Measurements from ENCODE around the gene MPZL1. TPM values are rescaled to one million over a fixed set of nuclear protein-coding genes. Genes with fewer than 3 reads are reported as not detected.
"Not testable (repeated sequence)": the region's sequence is repeated elsewhere in the genome, so short reads cannot be mapped to it uniquely, and the experiment has no call there.

Gene MPZL1
- total RNA-seq, 1 experiment from 2014 or later: 110 TPM

DNA sequence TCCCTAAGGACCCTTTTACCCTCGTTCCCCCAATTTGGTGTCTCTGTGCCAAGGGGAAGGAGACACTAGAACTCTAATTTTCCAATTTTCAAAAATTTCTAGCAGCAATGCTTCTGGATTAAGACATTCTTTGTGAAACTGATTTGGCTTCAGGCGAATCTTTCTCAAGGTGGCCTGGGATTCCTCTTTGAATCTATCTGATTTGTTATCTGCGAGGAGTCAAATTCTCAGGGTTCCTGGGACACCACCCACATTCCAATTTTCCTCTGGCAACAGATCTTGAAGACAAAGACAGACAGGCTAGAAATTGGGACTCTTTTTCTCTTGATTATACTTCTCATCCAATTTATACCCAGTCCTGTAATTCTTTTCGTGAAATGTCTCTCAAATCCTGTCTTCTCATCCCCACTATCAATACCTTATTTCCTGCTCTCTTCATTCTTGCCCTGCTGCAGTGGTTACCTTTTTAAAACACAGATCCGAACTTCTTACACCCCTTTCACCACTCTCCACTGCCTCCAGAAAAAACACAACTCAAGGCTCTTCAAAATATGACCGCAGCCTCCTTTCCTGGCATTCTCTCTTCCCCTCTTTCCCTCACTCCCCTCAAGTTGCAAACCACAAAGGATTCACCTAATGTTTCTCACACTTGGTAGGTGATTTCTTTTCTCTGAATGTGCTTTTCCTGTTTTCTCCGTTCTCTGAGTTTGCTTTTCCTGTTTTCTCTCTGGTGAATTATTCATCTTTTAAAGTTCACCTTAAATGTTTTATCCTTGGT, 2.7 kb upstream of the MPZL1 start:
- DNase-seq (ENCODE audit: low read depth): no peak

DNA sequence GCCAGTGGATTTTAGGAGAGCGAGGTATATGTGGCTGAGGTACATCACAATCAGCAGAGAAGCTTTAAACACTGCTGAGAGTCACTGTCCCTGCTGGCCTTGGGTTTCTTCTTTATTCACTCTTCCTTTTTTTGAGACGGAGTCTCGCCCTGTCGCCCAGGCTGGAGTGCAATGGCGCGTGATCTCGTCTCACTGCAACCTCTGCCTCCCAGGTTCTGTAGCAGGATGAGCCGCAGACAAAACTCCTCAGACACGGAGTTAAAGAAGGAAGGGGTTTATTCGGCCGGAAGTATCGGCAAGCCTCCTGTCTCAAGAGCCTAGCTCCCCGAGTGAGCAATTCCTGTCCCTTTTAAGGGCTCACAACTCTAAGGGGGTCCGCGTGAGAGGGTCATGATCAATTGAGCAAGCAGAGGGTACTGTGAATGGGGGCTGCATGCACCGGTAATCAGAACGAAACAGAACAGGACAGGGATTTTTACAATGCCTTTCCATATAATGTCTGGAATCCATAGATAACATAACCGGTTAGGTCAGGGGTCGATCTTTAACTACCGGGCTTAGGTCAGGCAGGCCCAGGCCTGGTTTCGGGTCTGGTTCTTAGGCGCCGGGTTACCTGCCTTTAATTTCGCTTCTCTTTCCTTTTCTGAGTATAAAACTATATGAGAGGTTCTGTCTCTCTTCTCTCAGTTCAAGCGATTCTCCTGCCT, 1.9 kb upstream of the MPZL1 start:
- DNase-seq (ENCODE audit: low read depth): not testable (repeated sequence)

DNA sequence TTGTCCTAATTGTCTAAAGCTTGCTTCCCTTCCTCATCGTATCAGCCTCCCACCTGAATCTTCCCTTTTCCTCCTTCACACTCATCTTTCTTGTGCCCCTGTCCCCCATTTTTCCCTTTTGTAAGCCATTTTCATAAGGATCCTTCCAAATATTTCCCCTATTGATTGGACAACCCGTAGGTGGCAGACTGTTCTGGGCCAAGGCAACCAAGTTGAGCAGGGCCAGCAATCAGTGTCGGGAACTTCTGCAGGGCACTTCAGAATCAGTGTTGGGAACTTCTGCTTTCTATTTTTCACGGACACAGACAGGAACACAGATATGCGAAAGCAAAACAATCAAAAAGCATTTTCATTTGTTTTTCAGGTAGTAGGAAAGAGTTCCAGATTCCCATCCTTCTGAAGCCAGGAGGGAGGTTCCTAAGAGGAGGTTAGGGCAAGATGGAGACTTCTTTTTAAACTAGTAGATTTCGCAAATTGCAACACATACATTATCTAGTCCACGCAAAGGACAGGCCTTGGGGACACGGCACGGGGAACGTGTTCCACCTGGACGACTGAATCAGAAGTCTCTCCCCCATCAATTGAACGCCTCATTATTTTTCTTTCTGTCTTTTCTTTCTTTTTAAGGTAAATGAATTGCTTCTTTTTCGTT, 691 bp upstream of the MPZL1 start:
- DNase-seq (ENCODE audit: low read depth): peak; percentile 71

DNA sequence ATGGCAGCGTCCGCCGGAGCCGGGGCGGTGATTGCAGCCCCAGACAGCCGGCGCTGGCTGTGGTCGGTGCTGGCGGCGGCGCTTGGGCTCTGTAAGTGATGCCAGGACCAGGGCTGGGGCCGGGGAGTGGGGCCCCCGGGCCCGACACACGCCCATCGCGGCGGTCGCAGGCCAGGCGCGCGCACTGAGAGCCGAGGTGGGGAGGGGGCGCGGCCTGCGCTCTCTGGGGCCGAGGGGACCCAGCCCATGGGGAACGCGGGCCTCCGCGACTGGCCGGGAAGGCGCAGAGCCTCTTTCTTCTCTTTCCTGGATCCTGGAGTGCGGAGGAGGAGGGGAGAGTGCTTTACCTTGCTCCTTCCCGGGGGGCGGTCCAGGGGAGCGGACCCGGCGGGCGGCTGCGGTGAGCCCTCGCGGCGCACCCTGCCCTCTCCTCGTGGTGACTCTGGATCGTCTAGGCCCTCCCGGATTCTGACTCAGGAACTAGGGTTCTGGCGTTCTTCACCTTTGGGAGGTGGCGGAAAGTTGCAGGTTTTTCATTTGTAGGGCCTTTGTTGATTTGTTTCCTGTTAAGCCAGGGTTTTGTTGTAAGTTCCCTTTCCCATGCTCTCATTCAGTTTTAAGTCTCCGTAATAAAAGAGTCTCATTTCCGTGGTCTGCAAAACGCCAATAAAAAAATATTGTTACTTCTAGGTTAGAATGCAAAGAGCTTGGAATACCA, 529 bp downstream of the MPZL1 start:
- DNase-seq (ENCODE audit: low read depth): peak; percentile 73

DNA sequence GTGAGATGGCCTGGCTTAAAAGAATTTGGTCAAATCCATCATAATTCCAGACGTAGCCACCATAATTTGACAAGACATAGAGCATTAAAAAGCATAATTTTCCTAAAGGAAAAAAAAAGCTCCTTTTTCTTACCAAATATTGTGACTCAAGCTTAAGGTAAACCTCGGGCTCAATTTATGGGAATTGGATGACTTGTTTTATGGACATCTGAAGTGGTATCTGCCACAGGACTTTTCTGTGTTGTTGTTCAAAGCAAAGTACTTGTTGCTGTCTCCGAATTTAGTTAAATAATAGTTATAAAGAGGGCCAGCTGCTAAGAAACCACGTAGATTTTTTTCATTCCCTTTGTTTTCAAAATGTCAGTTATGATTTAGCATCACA, 1.1 kb downstream of the MPZL1 start:
- DNase-seq (ENCODE audit: low read depth): peak; percentile 26

DNA sequence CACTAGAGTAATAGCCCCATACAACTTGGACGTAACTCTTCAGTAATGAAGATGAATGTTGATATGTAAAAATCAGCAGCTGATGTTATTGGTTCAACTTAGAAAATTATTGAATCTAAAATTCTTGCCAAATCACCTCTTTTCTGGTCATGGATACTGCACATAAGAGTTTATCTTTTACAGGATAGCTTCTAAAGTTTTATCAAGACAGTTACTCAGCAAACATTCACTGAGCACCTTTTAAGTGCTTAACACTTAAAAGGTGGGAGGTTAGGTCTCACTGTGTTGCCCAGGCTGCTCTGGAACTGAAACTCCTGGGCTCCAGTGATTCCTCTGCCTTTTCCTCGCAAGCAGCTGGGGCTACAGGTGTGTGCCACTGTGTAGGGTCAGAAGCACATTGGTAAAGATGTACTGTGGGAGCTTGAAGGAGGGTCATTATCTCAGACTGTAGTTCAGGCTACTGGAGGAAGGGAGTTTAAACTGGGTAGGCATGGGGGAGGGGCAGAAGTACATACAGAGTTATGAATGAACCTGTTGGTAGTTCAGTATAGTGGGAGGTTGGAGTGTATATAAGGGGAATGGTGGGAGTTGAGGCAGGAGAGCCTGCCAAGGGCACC, 2.0 kb downstream of the MPZL1 start:
- DNase-seq (ENCODE audit: low read depth): no peak

DNA sequence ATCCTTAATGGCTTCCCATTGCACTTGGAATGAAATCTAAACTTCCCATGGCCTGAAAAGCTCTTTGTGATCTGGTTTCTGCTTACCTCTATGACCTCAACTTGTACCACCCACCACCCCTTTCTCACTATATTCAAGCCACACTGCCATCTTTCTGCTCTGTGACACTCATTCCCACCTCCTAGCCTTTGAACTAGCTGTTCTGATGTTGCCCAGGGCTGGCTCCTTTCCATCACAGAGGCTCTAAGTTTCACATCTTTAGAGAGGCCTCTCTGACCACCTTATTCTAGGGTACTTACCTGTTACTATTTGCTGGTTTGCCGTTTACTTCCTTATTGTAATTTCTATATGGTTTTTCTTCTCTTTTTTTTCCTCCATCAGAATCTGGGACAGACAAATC, 4.2 kb downstream of the MPZL1 start:
- no peak for DNase-seq (ENCODE audit: low read depth)

DNA sequence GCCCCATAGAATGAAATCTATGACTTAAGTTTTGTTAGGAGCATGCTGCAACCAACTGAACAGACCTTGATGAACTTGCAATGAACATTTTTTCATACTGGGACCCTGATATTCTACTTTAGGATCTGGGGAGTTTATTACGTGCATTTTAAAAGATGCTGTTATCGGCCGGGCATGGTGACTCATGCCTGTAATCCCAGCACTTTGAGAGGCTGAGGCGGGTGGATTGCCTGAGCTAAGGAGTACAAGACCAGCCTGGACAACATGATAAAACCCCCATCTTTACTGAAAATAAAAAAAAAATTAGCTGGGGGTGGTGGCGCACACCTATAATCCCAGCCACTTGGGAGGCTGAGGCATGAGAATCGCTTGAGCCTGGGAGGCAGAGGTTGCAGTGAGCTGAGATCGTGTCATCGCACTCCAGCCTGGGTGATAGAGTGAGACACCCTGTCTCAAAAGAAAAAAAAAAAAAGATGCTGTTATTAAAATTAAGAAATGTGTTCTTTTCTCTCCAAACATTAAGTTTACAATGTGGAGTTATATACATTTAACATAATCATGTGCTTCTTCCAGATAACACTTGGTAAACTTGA, 7.1 kb downstream of the MPZL1 start:
- no peak for DNase-seq (ENCODE audit: low read depth)

DNA sequence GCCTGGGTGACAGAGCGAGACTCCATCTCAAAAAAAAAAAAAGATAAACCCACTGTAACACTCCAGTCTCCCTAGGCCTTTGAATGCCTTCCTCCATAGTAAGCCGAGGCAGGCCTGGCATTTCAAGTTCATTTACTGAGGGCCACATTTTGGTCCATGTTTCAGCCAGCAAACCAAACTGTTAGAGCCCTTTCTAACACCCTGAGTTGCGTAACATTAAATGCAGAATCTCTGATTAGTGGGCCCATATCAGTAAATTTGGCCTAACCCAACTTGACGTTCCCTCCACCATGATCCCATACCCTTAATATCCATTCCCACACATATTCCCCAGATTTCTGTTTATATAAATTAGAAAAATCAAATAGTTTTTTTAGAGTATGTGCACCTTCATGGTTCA, 12.4 kb downstream of the MPZL1 start:
- DNase-seq (ENCODE audit: low read depth): no peak

DNA sequence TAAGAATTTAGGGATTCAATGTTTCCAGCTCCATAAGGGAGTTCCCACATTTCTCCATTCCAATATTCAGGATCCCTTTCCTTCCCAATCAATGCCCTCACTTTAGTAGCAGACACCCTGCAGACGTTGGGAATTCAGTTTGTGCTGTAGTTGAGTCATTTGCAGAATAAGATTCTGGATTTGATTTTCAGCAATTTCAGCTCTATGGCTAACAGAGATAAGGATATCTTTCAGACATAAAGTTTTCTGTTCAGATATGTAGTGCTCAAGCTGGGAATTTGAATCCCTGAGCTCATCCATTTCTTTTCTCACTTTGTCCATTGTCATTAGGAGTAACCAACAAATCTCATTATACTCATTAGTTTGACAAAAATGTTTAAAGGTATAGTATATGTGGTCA, 13.1 kb downstream of the MPZL1 start:
- DNase-seq (ENCODE audit: low read depth): no peak

DNA sequence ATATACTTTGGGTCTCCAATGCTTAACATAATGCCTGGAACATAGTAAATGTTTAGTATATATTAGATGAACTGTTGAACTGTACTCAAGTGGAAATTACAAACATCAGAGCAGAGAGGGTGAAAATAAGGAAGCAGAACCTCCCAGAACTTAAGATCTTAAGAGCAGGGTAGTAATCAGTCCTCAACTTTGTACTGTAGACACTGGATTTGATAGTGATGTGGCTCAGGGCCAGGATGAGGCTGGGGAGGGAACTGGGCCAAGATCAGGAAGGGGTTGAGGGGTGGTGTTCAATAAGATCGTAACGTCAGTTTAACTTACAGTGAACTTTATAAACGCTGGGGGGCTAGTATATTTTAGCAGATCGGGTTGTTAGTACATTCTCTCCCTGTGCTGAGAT, 15.4 kb downstream of the MPZL1 start:
- DNase-seq (ENCODE audit: low read depth): no peak

DNA sequence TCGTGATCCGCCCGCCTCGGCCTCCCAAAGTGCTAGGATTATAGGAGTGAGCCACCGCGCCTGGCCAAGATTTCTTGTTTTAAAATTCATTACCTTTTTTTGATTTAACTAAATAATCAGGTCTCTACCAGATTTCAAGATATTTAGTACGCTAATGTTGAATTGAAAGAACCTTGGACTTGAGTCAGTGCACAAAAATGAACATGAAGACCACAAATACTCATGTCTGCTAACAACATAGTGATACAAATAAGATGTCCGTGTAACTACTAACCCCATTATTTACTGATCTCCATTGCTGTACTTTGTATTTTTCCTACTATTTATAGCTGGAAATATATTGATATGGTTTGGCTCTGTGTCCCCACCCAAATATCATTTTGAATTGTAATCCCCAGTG, 16.4 kb downstream of the MPZL1 start:
- DNase-seq (ENCODE audit: low read depth): no peak

DNA sequence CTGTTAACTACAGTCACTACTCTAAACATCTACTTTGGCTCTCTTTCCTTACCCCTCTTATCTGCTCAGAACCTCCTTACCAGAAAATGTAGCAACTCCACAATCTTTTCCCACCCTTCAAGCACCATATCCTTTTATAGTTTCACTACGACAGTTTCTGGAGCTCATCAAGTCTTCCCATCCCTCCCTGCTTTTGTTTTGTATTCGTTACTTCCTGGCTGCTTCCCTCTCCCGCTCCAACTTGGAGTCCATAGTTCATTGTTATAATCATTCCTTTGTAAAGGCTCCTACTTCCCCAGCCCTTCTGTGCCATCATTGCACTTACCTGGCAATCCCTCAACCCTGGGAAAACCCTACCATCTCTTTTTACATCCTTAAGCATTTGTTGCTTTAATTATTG, 18.0 kb downstream of the MPZL1 start:
- DNase-seq (ENCODE audit: low read depth): no peak

DNA sequence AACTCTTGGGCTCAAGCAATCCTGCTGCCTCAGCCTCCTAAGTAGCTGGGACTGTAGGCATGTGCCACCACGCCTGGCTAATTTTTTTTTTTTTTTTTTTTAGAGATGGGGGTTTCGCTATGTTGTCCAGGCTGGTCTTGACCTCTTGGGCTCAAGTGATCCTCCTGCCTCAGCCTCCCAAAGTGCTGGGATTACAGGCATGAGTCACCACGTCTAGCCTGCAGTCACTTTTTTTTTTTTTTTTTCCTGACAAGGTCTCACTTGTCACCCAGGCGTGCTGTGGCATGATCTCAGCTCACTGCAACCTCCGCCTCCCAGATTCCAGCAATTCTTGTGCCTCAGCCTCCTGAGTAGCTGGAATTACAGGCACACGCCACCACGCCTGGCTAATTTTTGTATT, 19.3 kb downstream of the MPZL1 start:
- not testable (repeated sequence) for DNase-seq (ENCODE audit: low read depth)

DNA sequence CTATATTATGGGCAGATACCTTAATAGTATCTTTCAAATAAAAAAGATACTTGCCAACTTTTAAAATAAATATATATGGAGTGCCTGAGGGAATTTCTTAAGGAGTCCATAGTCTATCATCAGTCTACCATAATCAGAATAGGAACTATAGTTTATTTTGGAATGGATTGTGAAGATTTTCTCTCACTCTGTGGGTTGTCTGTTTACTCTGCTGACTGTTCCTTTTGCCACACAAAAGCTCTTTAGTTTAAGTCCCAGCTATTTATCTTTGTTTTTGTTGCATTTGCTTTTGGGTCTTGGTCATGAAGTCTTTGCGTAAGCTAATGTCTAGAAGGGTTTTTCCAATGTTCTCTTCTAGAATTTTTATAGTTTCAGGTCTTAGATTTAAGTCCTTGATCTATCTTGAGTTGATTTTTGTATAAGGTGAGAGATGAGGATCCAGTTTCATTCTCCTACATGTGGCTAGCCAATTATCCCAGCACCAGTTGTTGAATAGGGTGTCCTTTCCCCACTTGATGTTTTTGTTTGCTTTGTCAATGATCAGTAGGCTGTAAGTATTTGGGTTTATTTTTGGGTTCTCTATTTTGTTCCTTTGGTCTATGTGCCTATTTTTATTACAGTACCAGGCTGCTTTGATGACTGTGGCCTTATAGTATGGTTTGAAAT, 20.7 kb downstream of the MPZL1 start:
- not testable (repeated sequence) for DNase-seq (ENCODE audit: low read depth)

DNA sequence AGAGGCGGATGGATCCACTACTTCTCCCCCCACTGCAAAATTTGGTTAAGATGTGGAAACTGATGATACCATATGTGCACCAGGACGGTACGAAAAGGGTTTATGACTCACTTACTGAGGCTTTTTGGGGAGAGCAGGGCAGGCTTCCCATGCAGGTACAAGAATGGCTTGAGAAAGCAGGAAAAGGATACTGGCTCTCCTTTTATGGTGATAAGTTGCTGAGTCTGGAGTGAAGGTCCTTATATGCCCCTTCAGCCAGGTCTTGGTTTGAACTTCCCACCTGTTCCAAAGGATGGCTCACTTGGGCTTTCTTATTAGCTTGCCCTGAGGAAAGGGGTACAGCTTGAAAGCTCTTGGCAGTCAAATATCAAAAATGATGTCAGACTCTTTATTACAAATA, 23.1 kb downstream of the MPZL1 start:
- DNase-seq (ENCODE audit: low read depth): no peak

DNA sequence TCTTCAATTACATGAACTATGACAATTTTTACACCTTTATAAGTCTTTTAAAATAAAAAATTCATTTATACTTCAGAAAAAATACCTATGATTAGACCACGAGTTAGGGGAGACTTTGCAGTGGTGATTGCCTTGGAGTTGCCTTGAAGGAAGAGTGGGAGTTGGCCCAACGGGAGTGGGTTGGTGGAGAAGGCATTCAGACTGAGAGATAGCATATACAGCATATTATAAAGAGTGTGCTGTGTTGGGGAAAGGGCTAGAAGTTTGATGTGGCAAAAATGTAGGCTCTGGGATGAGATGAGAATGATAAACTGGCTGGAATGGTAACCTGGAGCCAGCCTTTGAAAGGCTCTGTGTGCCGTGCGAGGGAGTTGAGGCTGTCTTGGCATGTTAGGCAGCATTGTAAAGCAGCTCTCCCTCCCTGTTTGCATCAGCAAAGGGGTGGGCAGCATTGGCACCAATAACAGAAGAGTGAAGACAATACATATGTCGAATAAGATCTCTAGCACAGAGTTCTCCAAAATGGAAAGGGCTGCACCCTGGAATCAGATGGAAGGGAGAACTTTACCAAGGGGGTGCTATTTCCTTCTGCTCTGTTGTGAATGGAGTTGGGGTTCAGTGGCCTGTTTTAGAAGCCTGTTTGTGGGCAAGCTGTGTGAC, 24.4 kb downstream of the MPZL1 start:
- no peak for DNase-seq (ENCODE audit: low read depth)

DNA sequence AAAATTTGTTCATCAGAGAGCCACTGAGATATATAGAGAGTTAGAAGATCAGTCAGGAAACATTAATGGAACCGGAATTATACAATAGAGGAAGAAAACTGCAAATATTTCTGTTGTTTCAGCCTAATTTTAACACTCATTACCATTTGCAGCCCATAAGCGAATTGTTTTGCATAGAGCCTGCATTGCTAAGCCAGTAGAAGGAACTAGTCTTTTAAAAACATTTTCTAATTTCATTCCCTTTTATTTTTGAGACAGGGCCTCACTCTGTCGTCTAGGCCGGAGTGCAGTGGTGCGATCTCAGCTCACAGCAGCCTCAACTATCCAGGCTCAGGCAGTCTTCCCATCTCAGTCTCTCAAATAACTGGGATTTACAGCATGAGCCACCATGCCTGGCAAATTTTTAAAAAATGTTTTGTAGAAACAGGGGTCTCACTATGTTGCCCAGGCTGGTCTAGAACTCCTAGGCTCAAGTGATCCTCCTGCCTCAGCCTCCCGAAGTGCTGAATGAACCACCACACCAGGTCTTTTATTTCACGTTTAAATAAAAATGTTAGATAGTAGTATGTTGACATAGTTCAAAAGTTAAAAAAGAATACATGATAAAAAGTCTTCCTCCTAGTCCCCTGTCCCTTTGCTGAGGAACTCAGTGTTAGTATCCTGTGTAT, 25.3 kb downstream of the MPZL1 start:
- DNase-seq (ENCODE audit: low read depth): no peak

DNA sequence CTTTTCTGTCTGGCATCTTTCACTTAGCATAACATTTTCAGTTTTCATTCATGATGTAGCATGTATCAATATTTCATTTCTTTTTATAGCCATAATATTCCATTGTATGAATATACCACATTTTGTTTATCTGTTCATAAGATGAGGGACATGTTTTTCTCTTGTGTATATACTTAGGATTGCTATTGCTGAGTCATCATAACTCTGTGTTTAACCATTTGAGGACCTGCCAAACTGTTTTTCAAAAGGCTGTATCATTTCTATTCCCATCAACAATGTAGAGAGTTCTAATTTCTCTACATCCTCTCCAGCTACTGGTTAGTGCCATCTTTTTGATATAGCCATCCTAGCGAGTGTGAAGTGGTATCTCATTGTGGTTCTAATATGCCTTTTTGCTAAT, 26.2 kb downstream of the MPZL1 start:
- DNase-seq (ENCODE audit: low read depth): no peak

DNA sequence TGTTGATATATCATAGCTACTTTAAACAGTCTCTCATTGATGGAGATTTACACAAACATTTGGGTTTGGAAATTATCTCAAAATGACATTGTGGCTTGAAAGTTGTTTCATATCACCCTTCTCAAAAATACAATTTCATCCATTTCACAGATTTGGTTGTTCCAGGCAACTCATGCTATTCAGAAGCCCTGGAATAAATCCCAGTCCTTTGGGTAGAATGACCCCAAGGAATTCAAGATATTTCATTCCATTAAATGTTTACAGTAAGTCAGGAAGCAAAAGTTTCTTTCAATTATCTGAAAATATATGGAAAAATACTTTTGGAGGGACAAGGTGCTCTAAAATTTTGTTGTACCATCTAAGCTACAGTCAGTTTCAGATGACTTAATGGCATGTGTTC, 27.1 kb downstream of the MPZL1 start:
- peak; percentile 39 for DNase-seq (ENCODE audit: low read depth)

Data from M059J (cell line).